Measurements from ENCODE around the gene POGK. TPM values are rescaled to one million over a fixed set of nuclear protein-coding genes. Genes with fewer than 3 reads are reported as not detected.

Gene POGK
- total and polyA plus RNA-seq, 9 of the 15 experiments (the other 6 are each of a cell fraction or from before 2014, with no cell fraction given), result 6.1 to 44.5 (median 24.3) TPM

DNA sequence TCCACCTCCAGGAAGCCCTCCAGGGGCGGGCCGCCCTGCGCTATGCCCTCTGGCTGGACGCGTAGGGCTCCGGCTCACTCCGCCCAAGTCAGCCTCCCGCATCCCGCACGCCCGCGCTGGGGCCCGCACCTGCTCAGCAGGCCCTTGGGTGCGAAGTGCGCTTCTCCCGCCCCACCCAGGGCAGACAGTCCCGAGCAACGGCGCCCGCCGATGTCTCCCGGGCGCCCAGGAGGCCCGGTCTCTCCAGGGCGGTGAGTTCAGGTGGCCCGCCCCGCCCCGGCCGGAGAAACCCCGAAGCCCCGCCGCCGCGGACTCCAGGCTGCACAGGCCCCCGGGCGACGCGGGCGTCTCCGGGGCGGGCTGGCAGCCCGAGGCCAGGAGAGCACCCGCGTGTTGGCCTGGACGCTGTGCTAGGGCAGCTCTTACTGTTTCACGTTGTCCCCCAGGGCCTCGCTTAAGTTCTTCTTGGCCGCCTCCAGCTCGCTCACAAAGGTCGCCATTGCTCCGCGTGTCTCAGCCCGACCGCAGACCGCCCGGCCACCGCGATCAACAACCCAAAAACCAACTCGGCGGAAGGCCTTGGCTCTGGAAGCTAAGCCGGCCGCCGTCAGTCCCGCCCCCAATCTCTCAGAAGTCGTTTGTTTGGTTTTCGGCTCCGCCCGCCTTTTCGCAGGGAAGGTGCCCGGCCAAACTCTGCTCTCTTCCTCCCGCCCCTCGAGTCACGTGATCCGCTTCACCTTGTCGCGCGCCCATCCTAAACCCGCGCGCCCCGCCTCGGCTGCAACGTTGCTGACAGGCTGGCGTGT is 36.7 kb downstream of the POGK start, which contains the start of gene TADA1 (continued):
- TF ChIP-seq, protein P1, sequence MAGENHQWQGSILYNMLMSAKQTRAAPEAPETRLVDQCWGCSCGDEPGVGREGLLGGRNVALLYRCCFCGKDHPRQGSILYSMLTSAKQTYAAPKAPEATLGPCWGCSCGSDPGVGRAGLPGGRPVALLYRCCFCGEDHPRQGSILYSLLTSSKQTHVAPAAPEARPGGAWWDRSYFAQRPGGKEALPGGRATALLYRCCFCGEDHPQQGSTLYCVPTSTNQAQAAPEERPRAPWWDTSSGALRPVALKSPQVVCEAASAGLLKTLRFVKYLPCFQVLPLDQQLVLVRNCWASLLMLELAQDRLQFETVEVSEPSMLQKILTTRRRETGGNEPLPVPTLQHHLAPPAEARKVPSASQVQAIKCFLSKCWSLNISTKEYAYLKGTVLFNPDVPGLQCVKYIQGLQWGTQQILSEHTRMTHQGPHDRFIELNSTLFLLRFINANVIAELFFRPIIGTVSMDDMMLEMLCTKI (IDR thresholded peaks at IDR 0.05; ENCODE audit: partially characterized antibody), result no peak
- TF ChIP-seq PURB (CRISPR knock-in tag; IDR thresholded peaks at IDR 0.05; ENCODE audit: low read depth), result no peak
- TF ChIP-seq MTA1 (IDR thresholded peaks at IDR 0.05; ENCODE audit: borderline replicate concordance), result peak; percentile 86; the same call in 1 of the 2 replicates
- no peak for TF ChIP-seq RBM39 (optimal IDR thresholded peaks at IDR 0.05; ENCODE audit: low read depth, low read length)
- peak; percentile 97 for TF ChIP-seq BHLHE40 (IDR thresholded peaks at IDR 0.05; ENCODE audit: low read length)
- TF ChIP-seq MEIS2 (IDR thresholded peaks at IDR 0.05; ENCODE audit: partially characterized antibody), result peak; percentile 85
- no peak for TF ChIP-seq TBL1XR1 (IDR thresholded peaks at IDR 0.05; ENCODE audit: low read length in 2 of 2)
- no peak for TF ChIP-seq HIVEP1 (CRISPR knock-in tag; IDR thresholded peaks at IDR 0.05)
- TF ChIP-seq ZNF551 (CRISPR knock-in tag; IDR thresholded peaks at IDR 0.05), result no peak
- TF ChIP-seq JUNB (CRISPR knock-in tag; conservative IDR thresholded peaks at IDR 0.05), result no peak
- peak; percentile 98 for TF ChIP-seq ZFX (CRISPR knock-in tag; IDR thresholded peaks at IDR 0.05)
- TF ChIP-seq, protein P2, sequence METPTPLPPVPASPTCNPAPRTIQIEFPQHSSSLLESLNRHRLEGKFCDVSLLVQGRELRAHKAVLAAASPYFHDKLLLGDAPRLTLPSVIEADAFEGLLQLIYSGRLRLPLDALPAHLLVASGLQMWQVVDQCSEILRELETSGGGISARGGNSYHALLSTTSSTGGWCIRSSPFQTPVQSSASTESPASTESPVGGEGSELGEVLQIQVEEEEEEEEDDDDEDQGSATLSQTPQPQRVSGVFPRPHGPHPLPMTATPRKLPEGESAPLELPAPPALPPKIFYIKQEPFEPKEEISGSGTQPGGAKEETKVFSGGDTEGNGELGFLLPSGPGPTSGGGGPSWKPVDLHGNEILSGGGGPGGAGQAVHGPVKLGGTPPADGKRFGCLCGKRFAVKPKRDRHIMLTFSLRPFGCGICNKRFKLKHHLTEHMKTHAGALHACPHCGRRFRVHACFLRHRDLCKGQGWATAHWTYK (CRISPR knock-in tag; IDR thresholded peaks at IDR 0.05), result no peak; the same call in 1 of the 2 replicates
- TF ChIP-seq MYBL2 (IDR thresholded peaks at IDR 0.05; ENCODE audit: low read depth), result no peak
- no peak for TF ChIP-seq MYBL2 (CRISPR knock-in tag; IDR thresholded peaks at IDR 0.05; ENCODE audit: borderline replicate concordance)
- TF ChIP-seq MAFF (IDR thresholded peaks at IDR 0.05; ENCODE audit: low read length), result no peak
- TF ChIP-seq, protein P3, sequence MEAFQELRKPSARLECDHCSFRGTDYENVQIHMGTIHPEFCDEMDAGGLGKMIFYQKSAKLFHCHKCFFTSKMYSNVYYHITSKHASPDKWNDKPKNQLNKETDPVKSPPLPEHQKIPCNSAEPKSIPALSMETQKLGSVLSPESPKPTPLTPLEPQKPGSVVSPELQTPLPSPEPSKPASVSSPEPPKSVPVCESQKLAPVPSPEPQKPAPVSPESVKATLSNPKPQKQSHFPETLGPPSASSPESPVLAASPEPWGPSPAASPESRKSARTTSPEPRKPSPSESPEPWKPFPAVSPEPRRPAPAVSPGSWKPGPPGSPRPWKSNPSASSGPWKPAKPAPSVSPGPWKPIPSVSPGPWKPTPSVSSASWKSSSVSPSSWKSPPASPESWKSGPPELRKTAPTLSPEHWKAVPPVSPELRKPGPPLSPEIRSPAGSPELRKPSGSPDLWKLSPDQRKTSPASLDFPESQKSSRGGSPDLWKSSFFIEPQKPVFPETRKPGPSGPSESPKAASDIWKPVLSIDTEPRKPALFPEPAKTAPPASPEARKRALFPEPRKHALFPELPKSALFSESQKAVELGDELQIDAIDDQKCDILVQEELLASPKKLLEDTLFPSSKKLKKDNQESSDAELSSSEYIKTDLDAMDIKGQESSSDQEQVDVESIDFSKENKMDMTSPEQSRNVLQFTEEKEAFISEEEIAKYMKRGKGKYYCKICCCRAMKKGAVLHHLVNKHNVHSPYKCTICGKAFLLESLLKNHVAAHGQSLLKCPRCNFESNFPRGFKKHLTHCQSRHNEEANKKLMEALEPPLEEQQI (IDR thresholded peaks at IDR 0.05), result no peak
- TF ChIP-seq, protein P4, sequence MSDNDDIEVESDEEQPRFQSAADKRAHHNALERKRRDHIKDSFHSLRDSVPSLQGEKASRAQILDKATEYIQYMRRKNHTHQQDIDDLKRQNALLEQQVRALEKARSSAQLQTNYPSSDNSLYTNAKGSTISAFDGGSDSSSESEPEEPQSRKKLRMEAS (CRISPR knock-in tag; IDR thresholded peaks at IDR 0.05), result peak; percentile 90
- no peak for TF ChIP-seq ZKSCAN3 (CRISPR knock-in tag; IDR thresholded peaks at IDR 0.05)
- TF ChIP-seq MCM3 (IDR thresholded peaks at IDR 0.05), result no peak
- TF ChIP-seq CEBPG (CRISPR knock-in tag; IDR thresholded peaks at IDR 0.05), result no peak
- TF ChIP-seq CEBPG (tag; conservative IDR thresholded peaks at IDR 0.05 in 1 of 2, IDR thresholded peaks at IDR 0.05 in 1 of 2), result no peak
- TF ChIP-seq MYC (IDR thresholded peaks at IDR 0.05; ENCODE audit: low read depth, low read length), result peak; percentile 95
- peak; percentile 84; the same call in 1 of the 2 replicates for TF ChIP-seq MYC (CRISPR knock-in tag; IDR thresholded peaks at IDR 0.05; ENCODE audit: borderline replicate concordance, low read depth)
- TF ChIP-seq ZNF124 (CRISPR knock-in tag; IDR thresholded peaks at IDR 0.05), result 0 out of 2 replicates have a peak, but pooled peaks have one; percentile 54
